ENCODE measurements around the gene CLASRP.

CLASRP gene

DNA sequence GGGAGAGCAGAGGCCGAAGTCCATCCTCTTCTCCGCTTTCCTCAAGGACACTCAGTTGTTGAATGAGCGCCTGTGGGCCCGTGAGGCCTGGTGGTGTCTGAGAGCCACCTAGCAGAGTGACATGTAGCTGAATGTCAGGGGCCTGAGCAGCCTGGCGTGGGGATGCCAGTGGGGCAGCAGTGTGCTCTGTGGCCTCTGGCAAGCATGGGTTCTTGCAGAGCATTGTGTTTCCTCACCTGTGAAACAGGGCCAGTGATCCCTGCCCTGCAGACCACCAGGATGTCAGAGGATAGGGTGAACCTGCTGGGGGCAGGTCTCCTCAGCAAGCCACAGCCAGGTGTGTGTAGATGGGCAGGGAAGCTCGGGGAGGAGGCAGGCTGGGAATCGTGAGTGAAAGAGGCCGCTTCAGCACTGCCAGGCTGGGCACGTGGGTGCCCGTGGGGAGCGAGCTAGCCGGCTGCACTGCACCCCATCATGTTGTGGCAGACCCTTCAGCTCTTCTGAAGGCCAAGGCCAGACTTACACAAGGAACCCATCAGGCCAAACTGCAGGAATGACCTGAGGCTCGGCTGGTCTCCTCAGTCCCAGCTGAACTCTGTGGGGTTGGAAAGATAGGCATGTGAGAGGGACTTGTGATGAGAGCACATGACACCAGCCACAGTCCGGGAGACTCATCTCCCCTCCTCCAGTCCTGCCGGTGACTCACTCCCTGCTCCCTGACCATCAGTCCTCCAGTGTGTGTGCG, 59.1 kb downstream of the CLASRP start:
- Histone ChIP-seq H3K27me3 (ENCODE audit: low read depth, low read length) (no peaks in the 10 kb centered on the region), H3K9me3 (ENCODE audit: insufficient read depth, low read length) (no peaks in the 10 kb centered on the region), H3K4me3 (ENCODE audit: low read length) (no peak overlapping the region), H3K79me2 (ENCODE audit: low read length) (peaks cover 100% of the 10 kb centered on the region), H3K9ac (ENCODE audit: low read length) (no peak overlapping the region), H3K4me2 (ENCODE audit: low read length) (no peak overlapping the region), H2AFZ (ENCODE audit: low read depth, low read length) (no peak overlapping the region), H3K4me1 (ENCODE audit: low read length) (peaks cover 13% of the 10 kb centered on the region), H3K36me3 (replicated peaks; ENCODE audit: low read depth, low read length) (peaks cover 3% of the 10 kb centered on the region), H3K27ac (ENCODE audit: low read length) (no peak overlapping the region), H4K20me1 (ENCODE audit: insufficient read depth, low read length) (peaks cover 77% of the 10 kb centered on the region)
- TF ChIP-seq EZH2phosphoT487 (IDR thresholded peaks at IDR 0.05; ENCODE audit: low read depth), result no peak
- TF ChIP-seq, protein P1, sequence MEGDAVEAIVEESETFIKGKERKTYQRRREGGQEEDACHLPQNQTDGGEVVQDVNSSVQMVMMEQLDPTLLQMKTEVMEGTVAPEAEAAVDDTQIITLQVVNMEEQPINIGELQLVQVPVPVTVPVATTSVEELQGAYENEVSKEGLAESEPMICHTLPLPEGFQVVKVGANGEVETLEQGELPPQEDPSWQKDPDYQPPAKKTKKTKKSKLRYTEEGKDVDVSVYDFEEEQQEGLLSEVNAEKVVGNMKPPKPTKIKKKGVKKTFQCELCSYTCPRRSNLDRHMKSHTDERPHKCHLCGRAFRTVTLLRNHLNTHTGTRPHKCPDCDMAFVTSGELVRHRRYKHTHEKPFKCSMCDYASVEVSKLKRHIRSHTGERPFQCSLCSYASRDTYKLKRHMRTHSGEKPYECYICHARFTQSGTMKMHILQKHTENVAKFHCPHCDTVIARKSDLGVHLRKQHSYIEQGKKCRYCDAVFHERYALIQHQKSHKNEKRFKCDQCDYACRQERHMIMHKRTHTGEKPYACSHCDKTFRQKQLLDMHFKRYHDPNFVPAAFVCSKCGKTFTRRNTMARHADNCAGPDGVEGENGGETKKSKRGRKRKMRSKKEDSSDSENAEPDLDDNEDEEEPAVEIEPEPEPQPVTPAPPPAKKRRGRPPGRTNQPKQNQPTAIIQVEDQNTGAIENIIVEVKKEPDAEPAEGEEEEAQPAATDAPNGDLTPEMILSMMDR (IDR thresholded peaks at IDR 0.05; ENCODE audit: low read depth, low read length), result no peak

DNA sequence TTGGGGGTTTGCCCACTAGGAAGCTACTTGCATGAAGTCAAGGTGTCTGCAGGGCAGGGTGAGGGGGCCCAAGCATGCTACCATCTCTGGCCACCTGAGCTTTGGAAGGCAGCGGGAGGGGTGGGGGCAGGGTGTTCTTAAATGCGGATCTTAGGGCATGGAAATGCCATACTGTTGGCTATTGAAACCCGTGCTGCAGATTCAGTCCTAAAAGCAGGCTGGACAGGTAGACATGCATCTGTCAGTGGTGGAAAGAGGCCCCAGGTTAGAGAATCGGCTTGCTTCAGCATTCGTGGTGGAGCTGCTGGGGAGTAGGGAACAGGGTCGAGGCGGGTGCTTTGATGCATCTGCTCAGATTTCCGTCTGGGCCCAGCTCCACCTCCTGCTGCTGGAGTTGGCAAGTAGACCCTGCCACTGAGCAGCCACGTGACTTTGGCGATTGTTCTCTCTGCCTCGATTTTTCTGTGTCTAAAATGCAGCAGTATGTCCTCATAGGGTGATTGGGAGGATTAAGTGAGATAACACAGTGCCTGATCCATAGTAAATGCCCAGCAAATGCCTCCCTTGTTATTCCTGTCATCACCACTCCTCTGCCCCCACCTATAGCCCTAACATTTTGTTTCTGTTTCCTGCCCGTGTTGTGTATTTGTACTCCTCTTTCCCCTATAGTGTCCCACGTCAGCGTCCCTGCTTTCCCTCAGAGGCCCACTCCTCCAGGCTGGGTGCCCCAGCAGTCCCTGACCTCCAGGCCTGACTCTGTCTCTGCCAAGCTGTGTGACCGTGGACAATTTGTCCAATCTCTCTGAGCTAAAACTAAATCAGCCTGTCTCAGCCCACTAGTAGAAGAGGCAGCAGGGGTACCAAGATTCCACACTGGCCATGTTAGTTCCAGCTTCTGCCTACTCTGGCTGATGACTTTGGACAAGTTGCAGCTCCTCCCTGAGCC, 59.9 kb downstream of the CLASRP start:
- Histone ChIP-seq H3K27ac (ENCODE audit: low read length) (no peak overlapping the region), H4K20me1 (ENCODE audit: insufficient read depth, low read length) (peaks cover 83% of the 10 kb centered on the region), H3K9me3 (ENCODE audit: insufficient read depth, low read length) (no peaks in the 10 kb centered on the region), H3K79me2 (ENCODE audit: low read length) (peaks cover 96% of the 10 kb centered on the region), H3K4me2 (ENCODE audit: low read length) (no peak overlapping the region), H2AFZ (ENCODE audit: low read depth, low read length) (no peak overlapping the region), H3K4me1 (ENCODE audit: low read length) (peaks cover 11% of the 10 kb centered on the region), H3K9ac (ENCODE audit: low read length) (no peak overlapping the region), H3K4me3 (ENCODE audit: low read length) (no peak overlapping the region), H3K27me3 (ENCODE audit: low read depth, low read length) (no peaks in the 10 kb centered on the region), H3K36me3 (replicated peaks; ENCODE audit: low read depth, low read length) (peaks cover 3% of the 10 kb centered on the region)
- TF ChIP-seq, protein P1 (IDR thresholded peaks at IDR 0.05; ENCODE audit: low read depth, low read length), result no peak
- no peak for TF ChIP-seq EZH2phosphoT487 (IDR thresholded peaks at IDR 0.05; ENCODE audit: low read depth)

DNA sequence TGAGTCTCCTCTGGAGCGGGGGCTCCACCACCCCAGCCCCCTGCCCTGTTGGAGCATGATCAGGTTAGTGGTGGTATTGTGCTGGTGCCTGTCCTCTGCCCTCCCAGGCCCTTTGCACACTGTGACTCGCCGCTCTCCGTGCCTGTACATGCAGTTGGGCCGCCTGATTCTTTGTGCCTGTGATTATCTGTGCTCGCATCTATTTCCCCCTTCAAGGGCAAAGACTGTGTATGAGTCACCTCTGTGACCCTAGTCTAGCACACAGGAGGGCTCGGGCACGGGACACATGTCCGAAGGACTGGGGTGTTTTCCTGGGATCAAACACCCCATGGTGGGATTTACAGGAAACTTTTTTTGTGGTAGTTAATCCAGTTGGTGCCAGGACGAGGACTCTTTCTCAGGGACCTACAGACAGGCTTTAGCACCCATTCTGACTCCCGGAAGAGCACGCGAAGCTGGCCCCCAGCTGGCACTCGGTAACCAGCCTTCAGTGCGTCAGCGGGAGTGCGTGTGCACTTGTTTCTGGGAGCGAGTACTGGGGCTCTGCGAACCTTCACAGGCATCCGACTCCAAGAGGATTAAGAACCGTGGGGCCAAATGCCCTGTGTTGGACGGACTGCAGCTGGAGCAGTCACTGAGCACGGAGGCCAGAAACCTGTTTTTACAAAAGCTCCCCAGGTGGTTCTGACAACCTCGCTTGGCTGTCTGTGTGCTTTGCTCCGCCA, 60.8 kb downstream of the CLASRP start:
- peaks cover 3% of the 10 kb centered on the region for H3K4me1 ChIP-seq (ENCODE audit: low read length)

More for the DNA sequence above, 60.8 kb downstream of the CLASRP start:
- no peaks in the 10 kb centered on the region for H3K9me3 ChIP-seq (ENCODE audit: insufficient read depth, low read length)
- no peak overlapping the region for H3K4me2 ChIP-seq (ENCODE audit: low read length)
- H4K20me1 ChIP-seq (ENCODE audit: insufficient read depth, low read length), result peaks cover 86% of the 10 kb centered on the region
- TF ChIP-seq, protein P1 (IDR thresholded peaks at IDR 0.05; ENCODE audit: low read depth, low read length), result no peak
- TF ChIP-seq EZH2phosphoT487 (IDR thresholded peaks at IDR 0.05; ENCODE audit: low read depth), result no peak
- no peak overlapping the region for H3K27ac ChIP-seq (ENCODE audit: low read length)
- H3K4me3 ChIP-seq (ENCODE audit: low read length), result no peak overlapping the region
- H3K27me3 ChIP-seq (ENCODE audit: low read depth, low read length), result no peaks in the 10 kb centered on the region
- H3K9ac ChIP-seq (ENCODE audit: low read length), result no peak overlapping the region
- H3K79me2 ChIP-seq (ENCODE audit: low read length), result peaks cover 95% of the 10 kb centered on the region
- H2AFZ ChIP-seq (ENCODE audit: low read depth, low read length), result no peak overlapping the region
- H3K36me3 ChIP-seq (replicated peaks; ENCODE audit: low read depth, low read length), result peaks cover 3% of the 10 kb centered on the region
